SK-N-SH (cell line): ENCODE results near the gene LRRC70. TPM values are rescaled to one million over a fixed set of nuclear protein-coding genes. Genes with fewer than 3 reads are reported as not detected.
A peak's percentile ranks its signal among the peaks of the same experiment; 100 is the strongest.

ENCODE experiments used
- CTCF ChIA-PET: fragments of 300-600, 350-600 bp; formaldehyde crosslinking; extraction: SDS; loops from one replicate; lab custom pipeline; 2021; lab: Yijun Ruan, JAX
- POLR2A ChIA-PET: fragments of 350-600 bp; sonication (Branson Sonifier 250); formaldehyde crosslinking; extraction: SDS; loops from one replicate; lab custom pipeline; 2020; ENCODE audit warnings: antibody characterized with exemption, inconsistent platforms; lab: Yijun Ruan, JAX
- DNase-seq: peaks from one replicate; pipeline ENCODE4 v3.0.0; 2012
- H2AFZ ChIP-seq: fragments of 200-600 bp; sonication (generic); 2 replicates; pipeline ENCODE4 v1.8.1; 2016; ENCODE audit warnings: antibody characterized with exemption, mild to moderate bottlenecking, low read depth
- H3F3A ChIP-seq: fragments of 200-600 bp; sonication (generic); replicated peaks from 2 replicates; pipeline ENCODE3; 2016; ENCODE audit warnings: antibody characterized with exemption, mild to moderate bottlenecking; ENCODE audit not compliant: insufficient read depth
- H3K27ac ChIP-seq, 2 experiments: fragments of 200-500 bp in 1 of 2; fragments of 200-600 bp in 1 of 2; sonication (Bioruptor generic) in 1 of 2; sonication (generic), shearing (Covaris generic) in 1 of 2; 2 replicates each; pipeline versions ENCODE4 v1.5.1 to v1.6.1; 2014 to 2016; ENCODE audit warnings: low read depth in 2 of 2, inconsistent platforms in 1 of 2, low read length in 1 of 2, mild to moderate bottlenecking in 1 of 2, mixed read lengths in 1 of 2
- H3K27me3 ChIP-seq: fragments of 200-600 bp; sonication (generic), shearing (Covaris generic); 2 replicates; pipeline ENCODE4 v1.6.1; 2016; ENCODE audit warnings: mixed run types; ENCODE audit not compliant: insufficient read depth
- H3K36me3 ChIP-seq, 2 experiments: fragments of 200-500 bp in 1 of 2; fragments of 200-600 bp in 1 of 2; sonication (Bioruptor generic) in 1 of 2; sonication (generic) in 1 of 2; replicated peaks in 1 of 2; 2 replicates each; pipeline versions ENCODE3 to v1.5.1; 2014 to 2016; ENCODE audit warnings: low read length in 1 of 2, mild to moderate bottlenecking in 1 of 2; ENCODE audit not compliant: insufficient read depth in 2 of 2, control insufficient read depth in 1 of 2
- H3K4me1 ChIP-seq, 2 experiments: fragments of 200-500 bp in 1 of 2; fragments of 200-600 bp in 1 of 2; sonication (Bioruptor generic) in 1 of 2; sonication (generic), shearing (Covaris generic) in 1 of 2; 2 replicates each; pipeline versions ENCODE4 v1.5.1 to v1.6.1; 2014 to 2016; ENCODE audit warnings: low read depth in 1 of 2, low read length in 1 of 2, mixed run types in 1 of 2; ENCODE audit not compliant: insufficient read depth in 2 of 2, control insufficient read depth in 1 of 2
- H3K4me2 ChIP-seq: fragments of 200-600 bp; sonication (generic), shearing (Covaris generic); 2 replicates; pipeline ENCODE4 v1.6.1; 2017; ENCODE audit warnings: mixed run types
- H3K4me3 ChIP-seq, 2 experiments: fragments of 200-500 bp in 1 of 2; fragments of 200-600 bp in 1 of 2; sonication (Bioruptor generic) in 1 of 2; sonication (generic), shearing (Covaris generic) in 1 of 2; 2 replicates each; pipeline versions ENCODE4 v1.5.1 to v1.8.1; 2014 to 2016; ENCODE audit warnings: low read depth in 2 of 2, inconsistent platforms in 1 of 2, low read length in 1 of 2, mild to moderate bottlenecking in 1 of 2, mixed read lengths in 1 of 2, moderate library complexity in 1 of 2
- H3K79me2 ChIP-seq: fragments of 200-600 bp; sonication (generic); 2 replicates; pipeline ENCODE4 v1.8.1; 2017; ENCODE audit warnings: mild to moderate bottlenecking; ENCODE audit not compliant: insufficient read depth
- H3K9ac ChIP-seq: fragments of 200-600 bp; sonication (generic); 2 replicates; pipeline ENCODE4 v1.6.1; 2017; ENCODE audit warnings: mixed run types
- H3K9me2 ChIP-seq: fragments of 200-600 bp; sonication (generic); 2 replicates; pipeline ENCODE4 v1.6.1; 2017; ENCODE audit warnings: mixed run types
- H3K9me3 ChIP-seq: fragments of 200-600 bp; sonication (generic); 2 replicates; pipeline ENCODE4 v1.6.1; 2017; ENCODE audit warnings: mixed run types, mild to moderate bottlenecking, moderate library complexity
- H4K20me1 ChIP-seq: fragments of 200-600 bp; sonication (generic); 2 replicates; pipeline ENCODE4 v1.6.1; 2017; ENCODE audit warnings: mild to moderate bottlenecking, mixed run types; ENCODE audit not compliant: insufficient read depth
- CHD2 ChIP-seq: fragments of 150-350 bp; IDR thresholded peaks from 2 replicates; pipeline ENCODE4 v1.6.1; 2018; ENCODE audit warnings: low read length; ENCODE audit not compliant: partially characterized antibody
- CTCF ChIP-seq: fragments of 200-600 bp; sonication (generic); IDR thresholded peaks from 2 replicates; pipeline ENCODE4 v1.6.1; 2017; ENCODE audit warnings: antibody characterized with exemption, mild to moderate bottlenecking, moderate library complexity
- ELF1 ChIP-seq: IDR thresholded peaks from 2 replicates; pipeline ENCODE4 v1.4.0; 2012
- EZH2phosphoT487 ChIP-seq: fragments of 200-600 bp; sonication (generic); IDR thresholded peaks from 2 replicates; pipeline ENCODE4 v1.6.1; 2017; ENCODE audit warnings: low read depth, mixed run types, mild to moderate bottlenecking, antibody characterized with exemption, moderate library complexity, borderline replicate concordance
- GABPA ChIP-seq: IDR thresholded peaks from 2 replicates; pipeline ENCODE4 v1.4.0; 2012; ENCODE audit warnings: low read depth, mild to moderate bottlenecking
- IRF3 ChIP-seq: fragments of 150-350 bp; IDR thresholded peaks from 2 replicates; pipeline ENCODE4 v1.6.1; 2016; ENCODE audit warnings: mild to moderate bottlenecking, low read depth, low read length
- JUND ChIP-seq: IDR thresholded peaks from 2 replicates; pipeline ENCODE4 v1.4.0; 2012
- NFIC ChIP-seq: IDR thresholded peaks from 2 replicates; pipeline ENCODE4 v1.4.0; 2012; ENCODE audit warnings: borderline replicate concordance
- PBX3 ChIP-seq: IDR thresholded peaks from 2 replicates; pipeline ENCODE4; 2012
- REST ChIP-seq: IDR thresholded peaks from 2 replicates; pipeline ENCODE4 v1.6.1; 2012; ENCODE audit warnings: mild to moderate bottlenecking, low read depth, low read length, moderate library complexity
- RFX5 ChIP-seq: IDR thresholded peaks from 2 replicates; pipeline ENCODE4 v1.6.1; 2012; ENCODE audit warnings: mild to moderate bottlenecking, improper control_type of control experiment, low read length
- SIN3A ChIP-seq: IDR thresholded peaks from 2 replicates; pipeline ENCODE4 v1.6.1; 2012; ENCODE audit warnings: low read depth, mild to moderate bottlenecking, low read length, moderate library complexity, borderline replicate concordance
- SMC3 ChIP-seq: IDR thresholded peaks from 2 replicates; pipeline ENCODE4 v1.6.1; 2012; ENCODE audit warnings: low read depth, low read length, improper control_type of control experiment
- TAF1 ChIP-seq: IDR thresholded peaks from 2 replicates; pipeline ENCODE4 v1.6.1; 2012; ENCODE audit warnings: low read depth, mild to moderate bottlenecking, low read length, moderate library complexity, borderline replicate concordance
- TEAD4 ChIP-seq: IDR thresholded peaks from 2 replicates; pipeline ENCODE4 v1.4.0; 2012; ENCODE audit warnings: mild to moderate bottlenecking, borderline replicate concordance; ENCODE audit not compliant: insufficient read depth
- USF1 ChIP-seq: IDR thresholded peaks from 2 replicates; pipeline ENCODE4 v1.4.0; 2012; ENCODE audit warnings: low read depth, borderline replicate concordance
- YY1 ChIP-seq: IDR thresholded peaks from 2 replicates; pipeline ENCODE4 v1.4.0; 2012; ENCODE audit warnings: low read depth, mild to moderate bottlenecking
- WGBS: methylation state at CpG from one replicate; pipeline ENCODE4 v1.1.6; 2017; ENCODE audit warnings: low lambda C conversion rate; 5-methylcytosine and 5-hydroxymethylcytosine counted together
- polyA plus RNA-seq, 3 experiments: library from polyadenylated mRNA; depleted of rRNA; stranded (reverse); fragments of >200 nt; gene quantifications; 2 replicates each; pipeline ENCODE4 v1.2.3, GENCODE V29; 2012

LRRC70 gene
- polyA plus RNA-seq, 1 of the 3 experiments (the other 2 are of a cell fraction): 0.08 TPM

GRCh38 chr5:62550103-62550502 is 28.5 kb upstream of the LRRC70 start:
- H3K27ac ChIP-seq: 0 out of 4 replicates have a peak overlapping the region, but pooled peaks of 1 of the 2 experiments have one; percentile 9
- no peak overlapping the region for H3K4me2 ChIP-seq
- no peak for DNase-seq
- H3K4me3 ChIP-seq: no peak overlapping the region
- H3K9me2 ChIP-seq: no peaks in the 10 kb centered on the region
- peaks cover 0 to 2% of the 10 kb centered on the region in 2 experiments; a peak in 2 of 4 replicates for H3K4me1 ChIP-seq
- 69% methylated on average over 2 of the region's 2 CpGs for WGBS
- H3K27me3 ChIP-seq: no peaks in the 10 kb centered on the region
- H4K20me1 ChIP-seq: no peaks in the 10 kb centered on the region
- no peaks in the 10 kb centered on the region for H3F3A ChIP-seq
- TF ChIP-seq CHD2 (no peak), TEAD4 (no peak), JUND (no peak), IRF3 (no peak), PBX3 (no peak), CTCF (no peak), EZH2phosphoT487 (no peak)
- TF ChIP-seq, all 33 proteins: peak for 0
- no peak overlapping the region for H3K9ac ChIP-seq
- ChIA-PET CTCF (no interaction called here), POLR2A (no interaction called here)
- no peak overlapping the region for H2AFZ ChIP-seq
- H3K9me3 ChIP-seq: no peaks in the 10 kb centered on the region
- peaks cover 0 to 15% of the 10 kb centered on the region in 2 experiments for H3K36me3 ChIP-seq
- H3K79me2 ChIP-seq: no peaks in the 10 kb centered on the region

GRCh38 chr5:62555930-62556329 is 22.7 kb upstream of the LRRC70 start:
- Histone ChIP-seq H3K9me3 (no peaks in the 10 kb centered on the region), H3K4me2 (no peak overlapping the region), H3K79me2 (no peaks in the 10 kb centered on the region), H3K9me2 (no peaks in the 10 kb centered on the region), H2AFZ (no peak overlapping the region), H3K4me3 (no peak overlapping the region), H3F3A (no peaks in the 10 kb centered on the region), H4K20me1 (no peaks in the 10 kb centered on the region), H3K27me3 (no peaks in the 10 kb centered on the region), H3K36me3 (peaks cover 0 to 15% of the 10 kb centered on the region in 2 experiments), H3K27ac (no peak overlapping the region), H3K9ac (no peak overlapping the region), H3K4me1 (no peaks in the 10 kb centered on the region)
- CTCF ChIA-PET: no interaction called here
- TF ChIP-seq REST (no peak), YY1 (no peak), TAF1 (no peak), SMC3 (no peak), NFIC (no peak), GABPA (no peak), ELF1 (no peak), RFX5 (no peak), SIN3A (no peak), USF1 (no peak), TEAD4 (no peak)
- POLR2A ChIA-PET: no interaction called here
- DNase-seq: no peak
